22Rv1 (cell line): Measurements from ENCODE around the gene TGFBR3.

Experiments
- CTCF ChIP-seq: fragments of 450-650 bp; IDR thresholded peaks from 2 replicates; pipeline ENCODE4 v1.5.1; 2017; ENCODE audit warnings: mild to moderate bottlenecking
- ZFX ChIP-seq: fragments of 450-650 bp; IDR thresholded peaks from 2 replicates; pipeline ENCODE4 v1.6.1; 2017; ENCODE audit warnings: antibody characterized with exemption, borderline replicate concordance

- no peak for TF ChIP-seq CTCF
- no peak for TF ChIP-seq ZFX
Measured at GRCh38 chr1:91863498-91863897, 22.5 kb downstream of the TGFBR3 start.
